ENCODE results near the gene MFGE8.
A peak's percentile ranks its signal among the peaks of the same experiment; 100 is the strongest.

Gene MFGE8

DNA sequence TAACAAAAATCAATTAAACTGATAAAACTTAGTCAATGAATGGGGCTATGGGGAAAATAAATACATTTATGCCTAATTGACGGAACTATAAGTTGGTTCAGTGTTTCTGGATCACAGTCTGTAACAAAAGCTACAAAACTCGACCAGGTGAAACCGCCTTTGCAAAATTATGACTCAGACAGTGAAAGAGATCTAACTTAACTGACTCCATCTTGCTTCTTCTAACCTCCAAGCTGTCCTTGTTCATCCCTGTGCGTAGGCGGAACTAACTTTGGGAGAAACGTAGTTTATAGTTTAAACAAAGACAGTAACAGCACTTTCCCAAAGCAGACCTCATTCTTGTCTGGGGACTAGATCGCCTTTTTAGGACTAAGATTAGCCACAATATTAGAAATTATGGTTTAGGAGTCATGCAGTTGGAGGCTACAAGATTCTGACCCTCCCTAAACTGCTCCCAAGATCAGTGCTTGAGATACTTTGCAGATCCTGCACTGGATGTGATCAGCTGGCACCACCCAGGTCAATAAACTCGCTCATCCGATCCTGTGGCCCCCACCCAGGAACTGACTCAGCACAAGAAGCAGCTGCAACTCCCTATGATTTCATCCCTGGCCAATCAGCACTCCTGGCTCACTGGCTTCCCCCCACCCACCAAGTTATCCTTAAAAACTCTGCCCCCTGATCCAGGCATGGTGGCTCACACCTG lies 7.2 kb upstream of the MFGE8 start:
- TF ChIP-seq, protein P1, sequence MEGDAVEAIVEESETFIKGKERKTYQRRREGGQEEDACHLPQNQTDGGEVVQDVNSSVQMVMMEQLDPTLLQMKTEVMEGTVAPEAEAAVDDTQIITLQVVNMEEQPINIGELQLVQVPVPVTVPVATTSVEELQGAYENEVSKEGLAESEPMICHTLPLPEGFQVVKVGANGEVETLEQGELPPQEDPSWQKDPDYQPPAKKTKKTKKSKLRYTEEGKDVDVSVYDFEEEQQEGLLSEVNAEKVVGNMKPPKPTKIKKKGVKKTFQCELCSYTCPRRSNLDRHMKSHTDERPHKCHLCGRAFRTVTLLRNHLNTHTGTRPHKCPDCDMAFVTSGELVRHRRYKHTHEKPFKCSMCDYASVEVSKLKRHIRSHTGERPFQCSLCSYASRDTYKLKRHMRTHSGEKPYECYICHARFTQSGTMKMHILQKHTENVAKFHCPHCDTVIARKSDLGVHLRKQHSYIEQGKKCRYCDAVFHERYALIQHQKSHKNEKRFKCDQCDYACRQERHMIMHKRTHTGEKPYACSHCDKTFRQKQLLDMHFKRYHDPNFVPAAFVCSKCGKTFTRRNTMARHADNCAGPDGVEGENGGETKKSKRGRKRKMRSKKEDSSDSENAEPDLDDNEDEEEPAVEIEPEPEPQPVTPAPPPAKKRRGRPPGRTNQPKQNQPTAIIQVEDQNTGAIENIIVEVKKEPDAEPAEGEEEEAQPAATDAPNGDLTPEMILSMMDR (IDR thresholded peaks at IDR 0.05; ENCODE audit: low read depth, low read length, missing control alignments) = no peak
- Histone ChIP-seq H3K36me3 (replicated peaks) (no peaks in the 10 kb centered on the region), H3K27me3 (replicated peaks) (no peaks in the 10 kb centered on the region), H3K4me3 (ENCODE audit: low read depth, low read length) (no peak overlapping the region), H3K27ac (peak overlapping the region; percentile 74)
- peak; percentile 87 for DNase-seq
- in situ Hi-C loops (cut with HindIII; ENCODE audit: low pct_ligation_motif_present, low sequenced_read_pairs) = loop anchor here (25.0 kb wide), 1 partner anchor 92 kb away; no protein-coding TSS in a partner anchor

DNA sequence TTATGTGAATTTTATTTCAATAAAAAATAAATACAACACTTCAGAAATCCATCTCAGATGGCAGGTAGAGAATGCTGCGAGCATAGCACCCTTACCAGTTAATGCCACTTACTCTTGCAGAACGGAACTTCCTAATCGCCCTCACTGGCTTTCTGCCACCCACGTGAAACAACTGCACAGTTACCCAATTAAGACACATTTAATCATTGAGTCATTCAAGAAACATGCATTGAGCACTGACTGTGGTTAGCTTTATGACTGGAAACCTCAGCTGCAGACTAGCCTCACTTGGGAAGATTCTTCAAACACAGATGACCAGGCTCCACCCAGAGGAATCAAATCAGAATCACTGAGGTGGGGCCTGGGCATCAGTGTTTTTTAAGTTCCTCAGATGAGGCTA lies 5.6 kb upstream of the MFGE8 start:
- H3K27ac ChIP-seq = peak overlapping the region; percentile 66
- TF ChIP-seq, protein P1 (IDR thresholded peaks at IDR 0.05; ENCODE audit: low read depth, low read length, missing control alignments) = no peak
- H3K27me3 ChIP-seq (replicated peaks) = no peaks in the 10 kb centered on the region
- H3K36me3 ChIP-seq (replicated peaks) = no peaks in the 10 kb centered on the region
- peak; percentile 95 for DNase-seq
- no peak overlapping the region for H3K4me3 ChIP-seq (ENCODE audit: low read depth, low read length)
- in situ Hi-C loops (cut with HindIII; ENCODE audit: low pct_ligation_motif_present, low sequenced_read_pairs) = loop anchor here (25.0 kb wide), 1 partner anchor 94 kb away; no protein-coding TSS in a partner anchor

DNA sequence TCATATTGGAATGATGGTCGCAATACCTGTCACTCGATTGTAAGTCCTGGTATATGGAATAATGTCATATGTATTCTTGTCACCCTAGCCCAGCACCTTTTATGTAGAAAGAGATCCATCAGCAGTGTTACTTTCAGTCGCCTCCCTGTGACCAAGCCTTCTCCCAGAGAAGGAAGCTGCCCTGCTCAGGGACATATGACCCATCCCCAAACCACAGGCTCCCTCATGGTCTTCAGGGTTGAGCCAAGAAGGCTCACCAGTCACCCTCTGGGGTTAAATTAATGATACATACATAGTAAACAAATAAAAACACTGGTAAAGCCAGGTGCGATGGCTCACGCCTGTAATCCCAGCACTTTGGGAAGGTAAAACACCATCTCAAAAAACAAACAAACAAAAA lies 4.6 kb upstream of the MFGE8 start:
- no peak for DNase-seq
- TF ChIP-seq, protein P1 (IDR thresholded peaks at IDR 0.05; ENCODE audit: low read depth, low read length, missing control alignments) = no peak
- H3K27ac ChIP-seq = no peak overlapping the region
- in situ Hi-C loops (cut with HindIII; ENCODE audit: low pct_ligation_motif_present, low sequenced_read_pairs) = loop anchor here (25.0 kb wide), 1 partner anchor 95 kb away; no protein-coding TSS in a partner anchor
- no peak overlapping the region for H3K4me3 ChIP-seq (ENCODE audit: low read depth, low read length)
- H3K36me3 ChIP-seq (replicated peaks) = no peaks in the 10 kb centered on the region
- no peaks in the 10 kb centered on the region for H3K27me3 ChIP-seq (replicated peaks)

DNA sequence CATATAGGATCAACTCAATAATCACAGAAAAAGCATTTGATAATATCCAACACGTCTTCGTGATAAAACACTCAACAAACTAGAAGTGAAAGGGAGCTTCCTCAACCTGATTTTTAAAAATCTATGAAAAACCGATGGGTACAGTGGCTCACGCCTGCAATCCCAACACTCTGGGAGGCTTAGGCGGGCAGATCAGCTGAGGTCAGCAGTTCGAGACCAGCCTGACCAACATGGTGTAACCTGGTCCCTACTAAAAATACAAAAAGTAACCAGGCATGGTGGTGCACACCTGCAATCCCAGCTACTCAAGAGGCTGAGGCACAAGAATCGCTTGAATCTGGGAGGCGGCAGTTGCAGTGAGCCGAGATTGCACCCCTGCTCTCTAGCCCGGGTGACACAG lies 2.2 kb upstream of the MFGE8 start:
- no peak overlapping the region for H3K27ac ChIP-seq

DNA sequence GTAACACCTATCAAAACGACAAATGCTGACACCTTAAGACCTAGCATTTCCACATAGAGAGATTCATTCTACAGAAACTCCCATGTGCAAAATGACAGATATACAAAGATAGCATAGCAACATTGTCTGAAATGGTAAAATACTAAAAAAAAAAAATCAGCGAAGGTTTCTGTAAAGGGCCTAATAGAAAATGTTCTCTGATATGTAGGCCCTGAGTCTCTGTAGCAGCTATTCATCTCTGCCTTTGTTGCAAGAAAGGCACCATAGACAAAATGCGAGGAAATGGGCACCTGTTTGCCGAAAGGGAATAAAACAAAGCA lies 631 bp upstream of the MFGE8 start:
- DNase-seq = no peak
- Histone ChIP-seq H3K27me3 (replicated peaks) (no peaks in the 10 kb centered on the region), H3K4me3 (ENCODE audit: low read depth, low read length) (peak overlapping the region; percentile 76), H3K36me3 (replicated peaks) (peaks cover 5% of the 10 kb centered on the region), H3K27ac (no peak overlapping the region)
- TF ChIP-seq, protein P1 (IDR thresholded peaks at IDR 0.05; ENCODE audit: low read depth, low read length, missing control alignments) = no peak
- in situ Hi-C loops (cut with HindIII; ENCODE audit: low pct_ligation_motif_present, low sequenced_read_pairs) = loop anchor here (25.0 kb wide), 1 partner anchor 98 kb away; no protein-coding TSS in a partner anchor

More for the DNA sequence above, 2.2 kb upstream of the MFGE8 start:
- Histone ChIP-seq H3K36me3 (replicated peaks) (no peaks in the 10 kb centered on the region), H3K27me3 (replicated peaks) (no peaks in the 10 kb centered on the region), H3K4me3 (ENCODE audit: low read depth, low read length) (no peak overlapping the region)
- no peak for DNase-seq
- TF ChIP-seq, protein P1 (IDR thresholded peaks at IDR 0.05; ENCODE audit: low read depth, low read length, missing control alignments) = no peak
- in situ Hi-C loops (cut with HindIII; ENCODE audit: low pct_ligation_motif_present, low sequenced_read_pairs) = loop anchor here (25.0 kb wide), 1 partner anchor 97 kb away; no protein-coding TSS in a partner anchor

All from brain microvascular endothelial cell (primary cell).